ENCODE measurements around the gene SLC2A13. TPM values are rescaled to one million over a fixed set of nuclear protein-coding genes. Genes with fewer than 3 reads are reported as not detected.
A peak's percentile ranks its signal among the peaks of the same experiment; 100 is the strongest.

Gene SLC2A13
- total and polyA plus RNA-seq, 8 donors, result 2.7 to 10.7 (median 6.8) TPM

- H3K27me3 ChIP-seq, result no peaks in the 10 kb centered on the region
- ATAC-seq, result no peak
- H3K4me3 ChIP-seq, result no peak overlapping the region
- no peaks in the 10 kb centered on the region for H3K4me1 ChIP-seq
- TF ChIP-seq CTCF (IDR thresholded peaks at IDR 0.05), result no peak
- intact Hi-C loops (cut with DNase I), result no loop called here
- no peak overlapping the region for H3K27ac ChIP-seq
- no peak for DNase-seq
- H3K36me3 ChIP-seq, result no peaks in the 10 kb centered on the region
- no peak for FAIRE-seq
- H3K9me3 ChIP-seq, result no peaks in the 10 kb centered on the region
These were observed 227.1 kb downstream of the SLC2A13 start for GRCh38 chr12:39878753-39879152.

GRCh38 chr12:39875721-39876120, 230.2 kb downstream of the SLC2A13 start:
- no peak for FAIRE-seq
- TF ChIP-seq CTCF (IDR thresholded peaks at IDR 0.05), result no peak

GRCh38 chr12:39874785-39875184, 231.1 kb downstream of the SLC2A13 start:
- 63 to 65% methylated on average over 2 of the region's 2 CpGs for WGBS, 2 donors
- DNase-seq (no peak), ATAC-seq (peak in 1 of 4 donors; percentile 13), FAIRE-seq (no peak)
- no peaks in the 10 kb centered on the region for H3K36me3 ChIP-seq
- no peak for TF ChIP-seq CTCF (IDR thresholded peaks at IDR 0.05)
- no peaks in the 10 kb centered on the region for H3K9me3 ChIP-seq
- intact Hi-C loops (cut with DNase I), result no loop called here
- no peak overlapping the region for H3K27ac ChIP-seq
- H3K4me1 ChIP-seq, result peaks cover 0 to 8% (median 7%) of the 10 kb centered on the region in 3 donors
- H3K4me3 ChIP-seq, result no peak overlapping the region
- no peaks in the 10 kb centered on the region for H3K27me3 ChIP-seq

More at GRCh38 chr12:39875721-39876120, 230.2 kb downstream of the SLC2A13 start:
- no peaks in the 10 kb centered on the region for H3K27me3 ChIP-seq
- intact Hi-C loops (cut with DNase I), result no loop called here
- no peak overlapping the region for H3K27ac ChIP-seq
- DNase-seq (no peak), ATAC-seq (no peak)
- H3K36me3 ChIP-seq, result no peaks in the 10 kb centered on the region
- no peak overlapping the region for H3K4me3 ChIP-seq
- no peaks in the 10 kb centered on the region for H3K9me3 ChIP-seq
- H3K4me1 ChIP-seq, result peaks cover 0 to 8% (median 7%) of the 10 kb centered on the region in 3 donors

- intact Hi-C loops (cut with DNase I), result no loop called here
- no peaks in the 10 kb centered on the region for H3K36me3 ChIP-seq
- ATAC-seq (no peak), FAIRE-seq (no peak), DNase-seq (no peak)
- no peak overlapping the region for H3K4me3 ChIP-seq
- H3K9me3 ChIP-seq, result no peaks in the 10 kb centered on the region
- H3K27me3 ChIP-seq, result no peaks in the 10 kb centered on the region
- TF ChIP-seq CTCF (IDR thresholded peaks at IDR 0.05), result no peak
- 24 to 30% methylated on average over 1 of the region's 1 CpG for WGBS, 2 donors
- H3K4me1 ChIP-seq, result peaks cover 0 to 8% (median 7%) of the 10 kb centered on the region in 3 donors
- H3K27ac ChIP-seq, result no peak overlapping the region
These were observed 232.8 kb downstream of the SLC2A13 start for GRCh38 chr12:39873065-39873464.

GRCh38 chr12:39872425-39872824, 233.5 kb downstream of the SLC2A13 start:
- WGBS, 2 donors, result 96 to 97% methylated on average over 3 of the region's 3 CpGs
- FAIRE-seq (no peak), DNase-seq (no peak), ATAC-seq (peak in 3 of 4 donors; percentile 14 to 44 (median 38))
- Histone ChIP-seq H3K4me3 (no peak overlapping the region), H3K27me3 (no peaks in the 10 kb centered on the region), H3K4me1 (peaks cover 0 to 8% (median 7%) of the 10 kb centered on the region in 3 donors), H3K27ac (no peak overlapping the region), H3K9me3 (no peaks in the 10 kb centered on the region), H3K36me3 (no peaks in the 10 kb centered on the region)
- TF ChIP-seq CTCF (IDR thresholded peaks at IDR 0.05), result no peak
- intact Hi-C loops (cut with DNase I), result no loop called here

Data from pancreas (tissue), 10 donors.